Measurements from ENCODE around the gene ZNF319. TPM values are rescaled to one million over a fixed set of nuclear protein-coding genes. Genes with fewer than 3 reads are reported as not detected.

Gene ZNF319
- total RNA-seq, 1 donor from 2014 or later: 11.0 TPM

- intact Hi-C loops (cut with DNase I): no loop called here
- no peak overlapping the region for H3K4me3 ChIP-seq
- TF ChIP-seq CTCF (IDR thresholded peaks at IDR 0.05): no peak
- H3K36me3 ChIP-seq: no peaks in the 10 kb centered on the region
- no peak for DNase-seq
- no peak for ATAC-seq
- no peaks in the 10 kb centered on the region for H3K9me3 ChIP-seq
- H3K27ac ChIP-seq: no peak overlapping the region
- H3K27me3 ChIP-seq (ENCODE audit: low read depth): no peaks in the 10 kb centered on the region
- no peaks in the 10 kb centered on the region for H3K4me1 ChIP-seq
Observed at GRCh38 chr16:57971848-57972247, 28.6 kb downstream of the ZNF319 start.

- ATAC-seq (no peak), DNase-seq (peak; percentile 30)
- Histone ChIP-seq H3K4me1 (no peaks in the 10 kb centered on the region), H3K27ac (no peak within 1 kb of the TSS), H3K27me3 (ENCODE audit: low read depth) (no peaks in the 10 kb centered on the region), H3K9me3 (no peaks in the 10 kb centered on the region), H3K36me3 (no peaks in the 10 kb centered on the region), H3K4me3 (no peak within 1 kb of the TSS)
- intact Hi-C loops (cut with DNase I): no loop called here
- TF ChIP-seq CTCF (IDR thresholded peaks at IDR 0.05): no peak
Observed at GRCh38 chr16:57970970-57971369, 29.5 kb downstream of the ZNF319 start, which contains the start of gene CNGB1. TSS of gene CNGB1 (minus strand) at chr16:57971128. CDS start at chr16:57967286, 3,842 bp downstream.

- TF ChIP-seq CTCF (IDR thresholded peaks at IDR 0.05): no peak
- Histone ChIP-seq H3K27ac (no peak overlapping the region), H3K9me3 (no peaks in the 10 kb centered on the region), H3K27me3 (ENCODE audit: low read depth) (no peaks in the 10 kb centered on the region), H3K4me1 (no peaks in the 10 kb centered on the region), H3K36me3 (no peaks in the 10 kb centered on the region), H3K4me3 (no peak overlapping the region)
- ATAC-seq (no peak), DNase-seq (peak; percentile 23)
- intact Hi-C loops (cut with DNase I): no loop called here
Observed at GRCh38 chr16:57970319-57970718, 30.2 kb downstream of the ZNF319 start.

GRCh38 chr16:57969451-57970123, 30.9 kb downstream of the ZNF319 start:
- TF ChIP-seq CTCF (IDR thresholded peaks at IDR 0.05): no peak
- no peaks in the 10 kb centered on the region for H3K36me3 ChIP-seq
- no peak overlapping the region for H3K4me3 ChIP-seq
- no peaks in the 10 kb centered on the region for H3K9me3 ChIP-seq
- no peaks in the 10 kb centered on the region for H3K4me1 ChIP-seq
- no peak overlapping the region for H3K27ac ChIP-seq
- DNase-seq (peak; percentile 27), ATAC-seq (no peak)
- no peaks in the 10 kb centered on the region for H3K27me3 ChIP-seq (ENCODE audit: low read depth)
- intact Hi-C loops (cut with DNase I): no loop called here

- DNase-seq (no peak), ATAC-seq (no peak)
- Histone ChIP-seq H3K9me3 (no peaks in the 10 kb centered on the region), H3K27me3 (ENCODE audit: low read depth) (no peaks in the 10 kb centered on the region), H3K36me3 (no peaks in the 10 kb centered on the region), H3K4me1 (no peaks in the 10 kb centered on the region), H3K27ac (no peak overlapping the region), H3K4me3 (no peak overlapping the region)
- TF ChIP-seq CTCF (IDR thresholded peaks at IDR 0.05): no peak
- intact Hi-C loops (cut with DNase I): no loop called here
Observed at GRCh38 chr16:57967916-57968315, 32.6 kb downstream of the ZNF319 start.
